Heart left ventricle (tissue), 13 donors: ENCODE results near the gene ARMC2.

Experiments used
- POLR2A ChIP-seq, 2 donors: fragments of 450-650 bp; IDR thresholded peaks; one replicate each; pipeline ENCODE4 v1.6.1; 2017; ENCODE audit warnings: antibody characterized with exemption in 2 of 2, mild to moderate bottlenecking in 2 of 2, moderate library complexity in 2 of 2
- TF ChIP-seq, protein P1 (sequence below), 12 donors: fragments of 200-600 bp; sonication (generic) in 4 of 12; IDR thresholded peaks; one replicate each; pipeline versions ENCODE4 v1.5.0 to v1.8.0; 2018 to 2022; ENCODE audit warnings: antibody characterized with exemption in 12 of 12, mild to moderate bottlenecking in 5 of 12
- donor health status: ischemic (EF 13 %, LVEDD 7.1; RV severe dilation, severe dysfunction).
- donor health status: DM: no; HTN: yes; CAD: no.
- donor health status: DM: no; HTN: no; CAD: no.
- donor health status: ischemic (EF 25% LVEDD 6.9; RV normal size, moderate dysfunction).
- donor health status: ischemic (EF 25% LVEDD 5.7; RV mildly dilated, moderate dysfunction).
- donor health status: ischemic (EF 35%, LVEDD 5.7; RV mildly dilated, moderate dysfunction).
- donor health status: nonischemic (EF 11% LVEDD 7.7; RV severe dilation, severe dysfunction).
- donor health status: DM: yes; HTN: yes; CAD: no.
- donor health status: PGD.
- donor health status: ischemic (EF 29% LVEDD 5.4; RV normal size, mild dysfunction).
- donor health status: nonischemic (EF 23%, LVEDD 6.1; RV moderate dilation, normal function).

DNA sequence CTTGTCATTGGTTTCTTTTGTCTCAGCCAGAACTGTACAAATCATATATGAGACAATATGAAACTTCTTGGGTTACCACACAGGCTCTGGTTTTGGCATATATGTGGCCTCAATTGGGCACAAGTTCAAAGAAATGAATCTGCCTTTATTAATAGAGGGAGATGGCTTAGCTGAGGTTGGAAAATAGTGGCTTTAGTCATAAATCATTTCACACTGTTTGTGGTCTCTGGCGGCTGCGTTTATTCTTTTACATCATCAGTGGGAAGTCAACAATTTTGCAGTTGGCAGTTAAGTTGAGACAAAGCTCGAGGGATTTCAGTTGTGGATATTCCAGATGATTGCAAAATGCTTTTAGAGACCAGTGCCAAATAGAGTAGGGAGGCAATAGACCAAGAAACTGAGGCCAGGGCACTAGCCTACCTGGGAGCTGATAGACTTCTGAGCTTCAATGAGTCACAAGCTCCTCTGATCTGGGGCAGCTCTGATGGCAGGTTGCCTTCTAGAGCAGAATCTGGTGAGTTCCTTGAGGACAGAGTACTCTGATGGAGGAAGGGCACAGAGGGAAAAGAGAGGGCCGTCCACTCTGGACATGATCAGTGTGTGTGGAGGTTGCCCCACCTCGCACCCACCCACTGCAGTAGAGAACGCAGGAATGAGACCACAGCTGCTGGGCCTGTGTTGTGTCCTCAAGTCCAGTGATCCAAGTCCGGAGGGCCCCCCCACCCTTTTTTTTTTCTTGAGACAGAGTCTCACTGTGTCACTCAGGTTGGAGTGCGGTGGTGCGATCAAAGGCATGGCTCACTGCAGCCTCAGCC is 73.5 kb downstream of the ARMC2 start:
- TF ChIP-seq, protein P1, sequence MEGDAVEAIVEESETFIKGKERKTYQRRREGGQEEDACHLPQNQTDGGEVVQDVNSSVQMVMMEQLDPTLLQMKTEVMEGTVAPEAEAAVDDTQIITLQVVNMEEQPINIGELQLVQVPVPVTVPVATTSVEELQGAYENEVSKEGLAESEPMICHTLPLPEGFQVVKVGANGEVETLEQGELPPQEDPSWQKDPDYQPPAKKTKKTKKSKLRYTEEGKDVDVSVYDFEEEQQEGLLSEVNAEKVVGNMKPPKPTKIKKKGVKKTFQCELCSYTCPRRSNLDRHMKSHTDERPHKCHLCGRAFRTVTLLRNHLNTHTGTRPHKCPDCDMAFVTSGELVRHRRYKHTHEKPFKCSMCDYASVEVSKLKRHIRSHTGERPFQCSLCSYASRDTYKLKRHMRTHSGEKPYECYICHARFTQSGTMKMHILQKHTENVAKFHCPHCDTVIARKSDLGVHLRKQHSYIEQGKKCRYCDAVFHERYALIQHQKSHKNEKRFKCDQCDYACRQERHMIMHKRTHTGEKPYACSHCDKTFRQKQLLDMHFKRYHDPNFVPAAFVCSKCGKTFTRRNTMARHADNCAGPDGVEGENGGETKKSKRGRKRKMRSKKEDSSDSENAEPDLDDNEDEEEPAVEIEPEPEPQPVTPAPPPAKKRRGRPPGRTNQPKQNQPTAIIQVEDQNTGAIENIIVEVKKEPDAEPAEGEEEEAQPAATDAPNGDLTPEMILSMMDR (IDR thresholded peaks at IDR 0.05) = no peak
- no peak for TF ChIP-seq POLR2A (IDR thresholded peaks at IDR 0.05)
